Effector CD4-positive, alpha-beta T cell (primary cell): ENCODE data around the gene USP24.
"Not testable (repeated sequence)": the region's sequence is repeated elsewhere in the genome, so short reads cannot be mapped to it uniquely, and the experiment has no call there.

Source experiments
- DNase-seq: peaks from one replicate; pipeline ENCODE4 v3.0.0-alpha.2; 2020

The USP24 gene

DNA sequence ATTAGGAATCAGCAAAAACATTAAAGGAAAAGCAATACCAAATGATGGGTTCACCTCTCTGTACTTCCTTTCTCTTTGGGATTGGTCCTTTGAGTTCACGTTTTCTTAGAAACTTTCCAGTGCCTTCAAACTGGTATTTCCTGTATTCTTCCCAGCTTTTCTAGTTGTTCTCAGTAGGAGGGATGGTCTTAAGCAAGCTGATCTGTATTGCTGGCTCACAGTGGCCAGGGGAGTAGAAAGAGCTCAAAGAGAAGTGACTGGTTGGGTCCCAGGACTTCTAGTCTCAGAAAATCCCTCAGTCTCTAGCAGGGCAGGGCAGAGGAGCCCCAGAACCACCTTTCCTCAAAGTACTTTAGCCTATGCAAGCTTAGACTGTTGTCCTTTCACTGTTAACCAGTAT, 10.1 kb upstream of the USP24 start:
- no peak for DNase-seq

DNA sequence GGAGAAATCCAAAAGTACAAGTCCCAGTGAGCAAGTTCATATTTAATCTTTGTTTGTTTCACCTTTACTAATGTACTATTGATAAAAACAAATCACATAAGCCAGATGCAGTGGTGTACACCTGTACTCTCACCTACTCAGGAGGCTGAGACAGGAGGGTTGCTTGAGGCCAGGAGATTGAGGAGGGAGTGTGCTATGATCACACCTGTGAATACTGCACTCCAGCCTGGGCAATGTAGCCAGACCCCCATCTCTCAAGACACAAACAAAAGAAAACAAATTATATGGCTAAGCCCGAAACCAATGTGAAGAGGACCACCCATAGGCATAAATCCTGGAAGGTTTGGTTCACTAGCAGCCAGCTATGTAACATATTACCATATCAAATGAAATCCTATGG, 9.6 kb upstream of the USP24 start:
- no peak for DNase-seq

DNA sequence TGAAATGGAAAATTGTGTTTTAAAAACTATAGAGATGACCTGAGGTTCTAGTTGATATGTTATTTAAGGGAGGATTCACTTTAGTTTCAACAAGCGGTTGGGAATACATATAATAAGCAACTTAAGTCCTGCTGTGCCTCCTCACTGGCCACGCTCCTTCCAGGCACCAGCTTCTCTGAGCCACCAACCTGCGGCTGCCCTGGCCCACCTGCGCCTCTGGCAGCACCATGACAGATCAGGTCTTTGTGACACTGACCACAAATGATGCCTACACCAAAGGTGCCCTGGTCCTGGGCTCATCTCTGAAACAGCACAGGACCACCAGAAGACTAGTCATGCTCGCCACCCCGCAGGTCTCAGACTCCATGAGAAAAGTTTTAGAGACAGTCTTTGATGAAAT, 7.0 kb upstream of the USP24 start:
- DNase-seq: no peak

DNA sequence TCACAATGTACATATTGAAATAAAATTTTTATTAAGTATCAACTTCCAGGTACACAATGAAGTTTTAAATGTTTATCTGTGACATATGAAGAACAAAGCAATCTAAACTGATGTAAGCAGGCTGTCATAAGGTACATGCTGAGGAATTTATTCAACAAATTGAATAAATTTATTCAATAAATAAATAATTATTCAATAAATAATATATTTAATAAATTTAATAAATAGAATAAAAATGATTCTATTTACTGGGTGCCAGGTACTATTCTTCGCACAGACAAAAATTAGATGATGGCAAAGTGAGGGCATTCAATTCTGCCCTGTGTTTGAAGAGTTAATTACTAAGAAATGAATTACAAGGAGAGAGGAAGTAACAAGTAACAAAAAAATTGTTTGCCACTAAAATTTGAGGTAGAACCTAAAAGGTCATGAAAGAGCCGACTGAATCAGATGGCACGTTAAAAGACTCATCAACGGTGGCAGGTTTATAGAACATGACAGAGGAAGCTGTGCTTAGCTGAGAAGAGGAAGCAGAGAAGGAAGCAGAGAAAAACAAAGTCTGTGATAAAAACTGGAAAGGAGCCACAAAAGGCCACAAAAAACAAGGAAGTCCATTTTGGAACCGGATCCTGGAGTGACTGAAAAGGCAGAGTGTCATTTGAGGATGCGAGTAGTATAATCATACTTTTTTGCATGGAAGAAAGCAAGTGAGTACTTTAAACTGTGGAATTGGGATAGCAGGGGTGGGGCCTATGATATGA, 2.2 kb upstream of the USP24 start:
- peak; percentile 26 for DNase-seq

DNA sequence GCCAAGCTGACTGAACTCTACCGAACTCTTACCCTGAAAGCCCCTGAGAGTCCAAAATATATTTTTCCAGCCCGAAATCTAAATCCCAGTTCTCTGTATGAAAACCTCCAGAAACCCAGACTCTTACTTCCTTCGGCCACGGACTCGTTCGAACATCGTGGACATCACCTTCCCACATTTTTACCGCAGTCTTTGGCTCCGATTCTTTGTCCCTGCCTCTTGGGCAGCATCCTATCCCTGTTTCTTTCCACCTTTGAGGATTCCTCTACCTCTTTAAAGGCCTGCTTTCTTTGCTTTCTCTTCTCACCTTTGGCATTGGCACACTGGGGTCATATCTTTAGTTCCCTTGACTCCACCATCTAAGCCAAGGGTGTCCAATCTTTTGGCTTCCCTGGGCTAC, 932 bp upstream of the USP24 start:
- no peak for DNase-seq

DNA sequence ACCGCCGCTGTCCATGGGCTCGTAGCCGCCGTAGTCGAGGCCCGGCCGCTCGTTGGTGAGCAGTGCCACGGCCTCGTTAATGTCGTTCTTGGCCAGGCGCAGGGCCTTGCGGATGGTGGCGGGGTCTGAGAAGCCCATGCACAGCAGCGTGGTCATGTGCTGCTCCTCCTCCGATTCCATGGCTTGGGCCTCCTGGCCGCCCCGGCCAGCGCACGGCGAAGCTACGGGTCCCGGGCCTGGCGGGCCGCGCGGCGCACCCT, 300 bp downstream of the USP24 start:
- no peak for DNase-seq

DNA sequence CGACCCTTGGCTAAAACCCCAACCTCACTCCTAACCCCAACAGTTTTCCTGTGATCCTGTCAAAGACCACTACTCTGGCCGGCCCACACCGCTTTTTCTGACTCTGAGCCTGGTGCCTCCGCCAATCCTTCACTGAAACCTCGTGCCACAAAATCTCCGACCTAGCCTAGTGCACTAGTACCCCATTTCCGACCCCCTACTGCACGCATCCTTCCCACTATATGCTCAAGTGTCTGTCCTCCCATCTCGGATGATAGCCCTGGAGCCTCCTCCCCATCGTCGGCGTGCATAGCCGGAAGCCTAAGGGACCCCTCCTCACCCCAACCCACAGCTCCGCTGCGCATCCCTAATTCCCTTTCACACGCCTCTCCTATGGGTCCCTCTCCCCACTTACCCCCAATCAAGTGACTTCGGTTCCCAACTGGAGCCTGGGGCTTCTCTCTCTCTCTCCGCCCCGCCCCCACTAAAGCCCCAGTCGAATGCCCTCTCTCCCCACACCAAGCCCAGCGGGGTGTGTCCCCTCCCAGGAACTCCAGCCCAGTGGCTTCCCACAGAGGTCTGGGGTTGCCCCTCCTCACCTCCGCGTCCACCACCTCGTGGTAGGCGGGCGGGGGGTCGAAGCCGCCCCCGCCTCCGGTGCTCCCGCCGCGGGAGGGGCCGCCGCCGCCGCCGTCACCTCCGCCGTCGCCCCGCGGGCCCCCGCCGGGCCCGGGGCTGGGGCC, 791 bp downstream of the USP24 start:
- DNase-seq: peak; percentile 30

DNA sequence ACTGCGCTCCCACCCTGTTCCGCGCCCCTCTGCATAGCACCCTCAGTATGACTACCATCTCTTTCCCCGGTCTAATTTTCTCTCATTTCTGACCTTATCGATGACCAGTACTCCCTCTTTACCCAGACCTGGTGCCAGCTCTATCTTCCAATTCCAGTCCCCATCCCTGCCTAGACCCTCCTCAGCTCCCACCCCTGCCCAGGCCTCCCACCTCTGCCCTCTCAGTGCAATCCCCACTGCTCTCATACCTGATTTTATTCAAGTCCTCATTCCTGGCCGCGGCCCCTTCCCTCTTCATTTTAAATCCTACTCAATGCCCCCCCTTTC, 1.3 kb downstream of the USP24 start:
- no peak for DNase-seq

DNA sequence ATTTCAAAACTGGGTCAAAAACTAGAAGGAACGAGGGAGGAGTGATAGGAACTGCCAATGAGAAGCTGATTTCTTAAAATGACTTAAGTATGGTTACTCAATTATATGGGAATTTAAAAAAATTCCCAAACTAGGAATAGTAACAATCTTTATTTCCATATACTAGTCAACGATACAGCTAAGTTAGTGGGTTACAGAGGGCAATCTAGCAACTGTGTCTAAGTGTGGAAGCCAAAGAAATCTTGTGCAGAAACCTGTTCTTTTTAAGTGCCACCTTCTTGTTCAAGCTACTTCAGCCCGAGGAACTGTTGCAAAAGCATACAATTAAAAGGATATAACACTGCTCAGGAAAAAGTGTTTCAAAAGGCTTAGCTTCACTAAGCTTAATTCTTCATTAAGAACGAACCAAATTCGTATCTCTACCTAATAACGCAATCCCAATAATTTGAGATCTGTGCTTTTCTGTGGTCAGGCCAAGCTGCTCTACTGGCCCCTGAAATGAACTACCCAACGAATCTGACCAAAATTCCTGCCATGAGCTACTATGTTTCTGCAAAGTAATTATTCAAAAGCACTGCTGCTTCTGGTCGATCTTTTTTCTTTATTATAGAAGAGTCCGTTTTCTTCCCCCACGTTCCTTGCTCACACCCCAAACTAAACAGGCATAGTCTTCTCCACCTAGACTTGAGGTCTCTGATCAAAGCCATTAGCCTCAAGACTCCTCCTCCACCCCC, 1.8 kb downstream of the USP24 start:
- no peak for DNase-seq

DNA sequence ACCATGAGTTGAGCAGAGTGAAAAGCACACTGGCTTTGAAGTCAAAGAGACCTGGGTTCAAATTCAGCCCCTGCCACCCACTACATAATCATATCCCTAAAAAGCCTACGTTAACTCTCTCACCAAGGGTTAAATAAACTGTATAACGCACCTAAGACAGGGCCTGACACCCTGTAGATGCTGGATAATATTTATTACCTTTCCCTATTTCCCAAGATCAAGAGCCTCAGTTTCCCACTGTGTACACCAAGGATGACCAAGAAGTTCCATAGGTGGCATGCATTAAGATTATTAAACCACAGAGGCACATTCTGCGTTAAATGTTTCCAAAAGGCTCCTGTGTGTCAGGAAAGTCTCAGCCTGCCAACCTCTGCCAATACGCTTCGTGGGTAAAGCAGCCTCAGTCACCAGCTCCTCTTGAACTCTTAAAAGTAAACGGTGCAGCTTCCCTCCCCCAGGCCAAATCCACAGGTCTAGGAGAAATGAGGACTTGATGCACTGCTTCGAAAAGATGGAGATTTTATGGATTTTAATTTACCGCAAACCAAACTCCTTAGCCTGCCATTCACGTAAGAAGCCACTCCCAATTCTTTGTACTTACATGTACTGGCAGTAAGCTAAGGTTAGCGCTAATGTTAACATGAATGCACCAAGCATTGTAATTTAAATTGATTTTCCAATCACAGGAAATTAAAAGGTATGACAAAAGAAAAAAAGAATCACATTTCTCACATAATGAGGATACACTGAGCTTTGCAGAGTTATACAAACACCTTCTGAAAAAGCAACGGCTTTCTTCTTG, 2.6 kb downstream of the USP24 start:
- no peak for DNase-seq

DNA sequence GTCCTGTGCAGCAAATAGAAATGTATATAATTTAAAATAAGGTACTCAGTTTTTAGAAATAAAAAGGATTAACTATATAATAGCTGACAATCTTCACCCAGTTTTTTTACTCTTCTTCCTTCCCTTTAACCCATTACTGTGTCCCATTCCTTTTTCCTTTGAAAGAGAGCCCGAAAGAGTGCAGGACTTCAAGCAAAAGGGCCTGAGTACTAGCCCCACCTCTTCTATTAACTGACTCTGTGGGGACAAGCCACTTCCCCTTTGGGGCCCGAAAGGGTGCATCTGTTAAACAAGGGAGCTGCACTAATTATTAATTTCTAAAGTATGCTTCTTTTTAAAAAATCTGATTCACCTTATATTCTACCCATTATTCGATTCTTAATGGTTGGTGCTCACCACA, 3.3 kb downstream of the USP24 start:
- no peak for DNase-seq

DNA sequence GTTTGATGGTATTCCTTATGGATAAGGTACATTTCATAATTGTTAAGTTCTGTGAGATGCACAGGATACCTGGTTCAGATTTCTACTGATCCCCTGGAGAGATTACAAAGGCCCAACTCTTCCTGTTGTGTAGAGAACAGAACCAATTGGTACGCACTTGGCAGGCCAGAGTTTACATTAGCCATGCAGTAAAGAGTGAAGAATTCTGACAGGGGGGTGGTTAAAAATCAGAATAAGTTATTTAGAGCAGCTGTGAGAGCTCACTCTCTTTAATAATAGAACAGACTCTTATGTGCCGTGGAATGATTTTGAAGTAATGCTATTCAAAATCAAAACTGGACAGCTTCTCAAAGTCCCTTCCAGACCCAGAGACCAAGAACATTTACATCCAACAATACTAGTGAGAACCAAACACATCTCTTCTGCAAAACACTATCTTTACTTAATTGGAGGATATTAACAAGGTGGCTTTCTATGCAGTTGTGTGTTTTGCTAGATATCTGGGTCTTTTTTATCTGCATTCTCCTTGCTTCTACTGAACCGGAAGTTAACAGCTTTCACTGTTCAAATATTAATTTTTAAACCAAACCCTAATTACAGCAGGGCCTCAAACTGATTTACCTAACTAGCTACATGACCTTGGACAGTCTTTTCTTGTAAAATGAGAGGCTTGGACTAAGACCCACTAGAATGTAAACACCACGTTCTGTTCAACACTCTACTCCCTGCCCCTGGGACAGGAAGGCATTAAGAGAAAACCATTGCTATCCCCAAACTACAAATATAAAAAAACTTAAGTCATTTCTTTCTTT, 4.0 kb downstream of the USP24 start:
- no peak for DNase-seq

DNA sequence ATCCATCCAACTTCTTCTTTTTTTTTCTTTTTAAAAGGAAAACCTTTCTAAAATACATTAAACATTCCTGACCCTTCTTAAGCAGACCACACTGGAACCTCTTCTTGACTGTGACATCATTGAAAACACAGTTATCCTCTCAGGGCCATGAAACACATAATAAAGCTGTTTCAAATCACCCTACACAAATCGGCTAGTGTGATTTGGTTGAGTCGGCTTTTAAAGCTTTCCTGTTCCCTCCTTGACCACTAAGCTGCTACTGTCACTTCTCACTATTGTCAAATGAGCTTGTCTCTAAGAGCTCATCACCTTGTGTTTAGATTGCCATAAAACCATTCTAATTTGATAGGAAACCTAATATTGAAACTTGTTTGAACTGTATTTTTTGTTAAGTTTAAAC, 5.9 kb downstream of the USP24 start:
- no peak for DNase-seq

DNA sequence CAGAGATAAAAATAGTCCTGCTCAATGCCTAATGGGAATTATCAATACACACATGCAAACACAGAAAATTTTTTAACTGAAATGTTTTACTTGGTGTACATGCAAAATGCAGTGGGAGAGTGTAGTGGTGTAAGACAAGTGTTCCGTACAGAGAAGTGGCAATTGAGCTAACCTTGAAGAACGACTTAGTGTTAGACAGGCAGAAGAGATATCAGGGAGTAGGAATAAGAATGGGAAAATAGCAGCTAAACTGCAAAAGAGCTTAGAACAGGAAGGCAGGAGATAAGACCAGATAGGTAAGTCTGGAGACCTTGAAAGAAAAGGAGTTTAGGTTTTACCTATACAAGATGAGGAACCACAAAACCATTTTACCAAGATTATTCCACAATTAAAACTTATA, 9.0 kb downstream of the USP24 start:
- DNase-seq: no peak

DNA sequence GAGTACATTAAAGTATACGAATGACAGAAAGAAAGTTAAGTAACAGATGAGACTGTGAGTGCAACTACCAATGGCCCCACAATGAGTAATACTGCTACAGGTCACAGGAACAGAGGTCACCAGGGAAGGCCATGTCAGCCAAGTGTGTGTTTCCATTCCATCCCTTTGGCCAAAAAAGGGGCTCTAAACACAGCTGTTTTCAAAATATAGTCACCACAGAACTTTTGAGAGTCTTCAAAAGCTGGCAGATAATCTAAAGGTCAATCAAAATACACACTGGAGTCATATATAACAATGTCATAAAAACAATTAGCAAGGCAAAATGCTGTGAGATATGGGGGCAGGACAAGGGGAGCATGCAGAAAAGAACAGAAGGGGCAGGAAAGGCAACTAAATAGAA, 10.2 kb downstream of the USP24 start:
- DNase-seq: no peak

DNA sequence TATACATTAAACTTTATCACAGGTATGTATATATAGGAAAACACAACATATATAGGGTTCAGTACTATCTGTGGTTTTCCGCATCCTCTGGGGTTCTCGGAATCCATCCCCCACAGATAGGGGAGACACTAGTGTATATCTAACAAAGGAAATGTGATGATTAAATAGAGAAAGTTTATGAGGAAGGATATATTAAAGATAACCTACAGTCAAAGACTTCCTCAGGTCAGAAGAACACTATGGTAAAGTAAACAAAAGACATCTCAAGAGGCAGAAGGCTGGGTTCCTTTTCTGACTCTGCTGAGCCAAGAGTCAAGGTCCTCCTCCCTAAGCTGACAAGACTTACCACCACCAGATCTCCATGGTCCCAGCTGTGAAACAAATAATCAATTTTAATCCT, 12.1 kb downstream of the USP24 start:
- no peak for DNase-seq

DNA sequence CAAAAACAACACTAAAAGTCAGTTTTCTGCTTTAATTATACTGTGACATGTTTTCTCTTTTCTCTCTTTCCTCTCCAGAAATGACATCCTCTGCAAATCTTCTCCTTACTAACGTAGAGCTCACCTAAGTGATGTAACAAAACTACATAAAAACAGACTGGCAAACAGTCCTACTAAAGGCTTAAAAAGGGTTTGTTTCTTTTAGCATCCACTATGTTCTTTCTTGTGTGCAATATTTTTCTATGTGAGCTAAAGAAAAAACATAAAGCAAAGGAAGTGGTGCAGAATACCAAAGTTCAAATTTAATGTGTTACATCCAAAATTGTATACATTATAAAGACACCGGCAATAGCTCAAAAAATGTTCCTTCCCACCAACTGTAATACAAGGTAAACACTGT, 14.5 kb downstream of the USP24 start:
- no peak for DNase-seq

DNA sequence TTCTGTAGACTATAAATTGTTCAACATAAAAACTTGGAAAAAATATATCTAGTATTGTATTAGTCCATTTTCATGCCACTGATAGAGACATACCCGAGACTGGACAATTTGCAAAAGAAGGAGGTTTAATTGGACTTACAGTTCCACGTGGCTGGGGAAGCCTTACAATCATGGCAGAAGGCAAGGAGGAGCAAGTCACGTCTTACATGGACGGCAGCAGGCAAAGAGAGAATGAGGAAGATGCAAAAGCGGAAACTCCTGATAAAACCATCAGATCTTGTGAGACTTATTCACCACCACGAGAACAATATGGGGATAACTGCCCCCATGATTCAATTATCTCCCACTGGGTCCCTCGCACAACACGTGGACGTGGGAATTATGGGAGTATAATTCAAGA, 15.4 kb downstream of the USP24 start:
- DNase-seq: not testable (repeated sequence)

DNA sequence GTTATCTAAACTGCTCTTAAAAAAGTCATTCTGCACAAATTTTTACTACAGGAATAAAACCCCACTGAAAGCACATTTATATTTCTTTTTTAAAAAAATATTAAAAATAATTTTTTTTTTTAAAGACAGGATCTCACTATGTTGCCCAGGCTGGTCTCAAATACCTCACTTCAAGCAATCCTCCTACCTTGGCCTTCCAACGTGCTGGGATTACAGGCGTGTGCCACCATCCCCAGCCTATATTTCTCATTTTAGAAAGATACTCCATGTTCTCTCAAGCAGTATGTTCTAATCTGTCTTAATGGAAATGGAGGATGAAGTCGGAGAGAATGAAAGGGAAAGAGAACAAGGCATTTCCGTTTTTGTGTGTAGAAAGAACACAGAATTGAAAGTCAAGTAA, 17.1 kb downstream of the USP24 start:
- DNase-seq: no peak

DNA sequence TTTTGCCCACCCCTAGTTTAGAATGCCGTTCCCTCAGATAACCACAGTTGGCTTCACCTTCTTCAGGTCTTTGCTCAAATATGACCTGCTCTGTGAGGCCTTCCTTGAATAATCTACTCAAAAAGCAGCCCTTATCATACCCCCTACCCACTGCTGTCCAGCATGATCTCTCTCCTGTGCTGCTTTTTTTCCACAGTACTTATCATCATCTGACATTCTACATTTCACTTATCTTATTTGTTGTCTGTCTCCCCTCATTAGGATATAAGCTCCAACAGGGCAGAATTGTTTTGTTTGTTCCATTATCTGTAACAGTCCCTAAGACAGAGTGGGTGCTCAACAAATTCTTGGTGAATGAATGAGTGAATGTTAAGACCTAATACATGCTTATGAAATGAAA, 18.1 kb downstream of the USP24 start:
- DNase-seq: no peak

DNA sequence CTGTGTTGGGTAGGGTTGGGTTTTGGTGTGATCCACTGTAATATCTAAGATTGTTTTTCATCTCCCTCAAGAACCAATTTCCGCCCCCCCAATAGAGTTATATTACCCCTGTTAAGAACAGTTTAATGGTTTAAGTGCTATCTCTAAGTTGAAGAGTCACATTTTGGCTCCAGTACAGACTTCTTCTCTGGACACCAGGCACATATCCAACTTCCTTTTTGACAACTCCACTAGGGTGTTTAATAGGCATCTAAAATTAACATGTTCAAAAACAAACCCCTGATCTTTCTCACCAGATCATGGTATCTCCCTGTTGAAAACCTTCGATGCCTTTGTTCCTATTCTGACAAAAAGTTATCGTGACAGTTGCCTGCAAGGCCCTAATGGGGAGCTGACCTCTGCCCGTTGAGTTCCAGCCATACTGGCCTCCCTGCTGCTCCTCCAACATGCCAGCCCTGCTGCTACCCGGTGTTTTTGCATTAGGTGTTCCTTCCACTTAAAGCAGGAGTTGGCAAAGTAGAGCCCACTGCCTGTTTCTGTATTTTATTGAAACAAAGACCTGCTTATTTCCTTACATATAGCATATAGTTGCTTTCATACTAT, 18.6 kb downstream of the USP24 start:
- DNase-seq: no peak

DNA sequence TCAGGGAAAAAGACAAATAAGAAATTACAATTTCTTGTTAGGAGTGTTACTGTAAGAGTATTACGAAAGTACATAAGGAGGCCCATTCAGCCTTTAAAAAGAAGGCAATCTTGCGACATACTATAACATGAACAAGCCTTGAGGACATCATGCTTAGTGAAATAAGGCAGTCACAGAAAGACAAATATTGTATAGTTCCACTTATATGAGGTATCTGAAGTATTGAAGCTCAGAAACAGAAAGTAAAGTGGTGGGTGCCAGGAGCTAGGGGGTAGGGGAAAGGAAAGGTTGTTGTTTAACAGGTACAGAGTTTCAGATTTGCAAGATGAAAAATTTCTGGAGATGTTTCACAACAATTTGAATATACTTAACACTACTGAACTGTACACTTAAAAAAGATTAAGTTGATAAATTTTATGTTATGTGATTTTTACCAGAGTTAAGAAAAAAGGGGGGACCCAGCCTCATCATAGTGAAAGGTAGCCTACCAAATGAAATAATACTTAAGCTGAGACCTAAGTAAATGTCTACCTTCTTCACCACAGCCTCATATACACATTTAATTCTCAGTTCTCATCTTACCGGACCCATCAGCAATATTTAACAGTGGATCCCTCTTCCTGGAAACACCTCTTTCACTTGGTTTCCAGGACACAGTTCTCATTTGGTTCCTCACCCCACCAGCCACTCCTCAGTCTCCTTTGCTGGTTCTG, 19.5 kb downstream of the USP24 start:
- DNase-seq: no peak
